NT2/D1 (cell line): ENCODE data around the gene MYBPHL.

Experiments
- SUZ12 ChIP-seq: IDR thresholded peaks from 2 replicates; pipeline ENCODE4 v1.6.1; 2011; ENCODE audit not compliant: insufficient read length, insufficient read depth; ENCODE audit errors: extremely low read depth
- YY1 ChIP-seq: IDR thresholded peaks from 2 replicates; pipeline ENCODE4 v1.6.1; 2011; ENCODE audit not compliant: insufficient read length, insufficient read depth
- ZNF274 ChIP-seq: IDR thresholded peaks from 2 replicates; pipeline ENCODE4 v1.6.1; 2011; ENCODE audit warnings: mild to moderate bottlenecking, low read depth, low read length

DNA sequence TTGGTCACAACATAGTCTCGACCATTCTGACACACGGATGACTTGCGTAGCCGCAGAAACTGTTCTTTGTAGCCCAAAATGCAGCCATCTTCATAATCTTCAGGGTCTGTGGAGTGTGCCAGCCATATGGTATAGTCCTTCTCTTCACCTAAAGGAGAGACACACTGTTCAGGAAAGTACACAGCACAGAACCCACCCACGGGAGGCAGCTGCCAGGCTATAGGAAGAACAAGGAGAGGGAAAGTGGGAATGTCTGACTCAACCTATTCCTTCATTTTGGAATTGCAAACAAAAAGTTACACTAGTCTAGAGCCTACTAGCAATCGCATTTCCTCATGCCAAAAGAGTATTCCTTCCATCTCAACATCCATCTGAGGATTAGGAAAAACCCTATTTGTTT lies 16.2 kb upstream of the MYBPHL start:
- no peak for TF ChIP-seq YY1
- no peak for TF ChIP-seq ZNF274
- TF ChIP-seq SUZ12: no peak
